ENCODE results near the gene TTC33. TPM values are rescaled to one million over a fixed set of nuclear protein-coding genes. Genes with fewer than 3 reads are reported as not detected.
"Not testable (repeated sequence)": the region's sequence is repeated elsewhere in the genome, so short reads cannot be mapped to it uniquely, and the experiment has no call there.

The TTC33 gene
- total RNA-seq, 4 donors from 2014 or later = 5.0 to 12.6 (median 7.0) TPM

DNA sequence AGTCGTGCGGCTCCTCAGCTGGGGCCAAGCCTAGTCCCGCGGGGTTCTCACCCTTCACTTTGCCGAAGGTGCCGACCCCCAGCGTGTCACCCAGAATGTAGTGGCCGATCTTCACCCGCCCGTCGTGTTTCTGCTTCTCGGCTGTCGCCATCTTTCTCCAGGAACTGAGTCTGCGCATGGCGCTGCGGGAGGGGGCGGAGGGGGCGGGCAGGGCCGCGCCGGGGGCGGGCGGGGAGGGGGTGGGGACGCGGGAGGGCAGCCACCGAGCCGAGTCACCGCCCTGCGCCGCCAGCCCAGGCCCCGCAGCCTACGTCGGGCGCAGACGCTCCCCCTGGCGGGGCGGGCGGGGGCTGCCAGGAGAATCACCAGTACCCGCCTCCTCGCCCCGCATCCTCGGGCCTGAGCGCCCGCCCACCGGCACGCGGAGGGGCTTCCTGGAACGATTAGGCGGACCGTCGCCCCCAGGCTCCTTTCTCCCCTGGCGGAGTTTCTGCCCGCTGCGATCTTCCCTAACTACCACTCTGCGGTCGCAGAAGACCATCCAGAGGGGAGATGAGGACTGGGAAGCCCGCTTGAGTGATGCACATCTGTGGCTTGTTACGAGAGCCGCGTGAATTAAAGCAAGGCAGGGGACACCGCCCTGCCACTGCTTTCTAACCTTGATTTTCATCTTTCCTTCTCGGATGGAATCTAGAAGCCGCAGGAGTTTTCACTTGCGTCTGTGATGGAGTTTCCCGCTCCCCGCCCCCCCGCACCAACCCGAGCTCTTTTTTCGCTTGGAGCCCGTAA, 42.4 kb upstream of the TTC33 start, which contains the start of gene PRKAA1:
TSS of gene PRKAA1 (minus strand) at position 363 of the 789 bp plus-strand sequence. CDS start at position 178, 185 bp downstream.
- Histone ChIP-seq H3K9me3 (no peaks in the 10 kb centered on the region), H3K27ac (peak within 1 kb of the TSS; percentile 92 to 97 (median 94)), H3K27me3 (no peaks in the 10 kb centered on the region), H3K36me3 (no peaks in the 10 kb centered on the region), H3K4me1 (peaks cover 0 to 49% (median 26%) of the 10 kb centered on the region in 3 donors), H3K4me3 (peak within 1 kb of the TSS; percentile 63 to 100 (median 94))
- peak; percentile 33 to 84 (median 66) for TF ChIP-seq CTCF (IDR thresholded peaks at IDR 0.05)
- peak in 2 of 4 donors; percentile 24 to 63 for TF ChIP-seq POLR2A (IDR thresholded peaks at IDR 0.05)
- WGBS, 2 donors = 0% methylated on average over 4 to 8 of the region's 70 CpGs
- intact Hi-C loops (cut with DNase I) = no loop called here
- DNase-seq = peak; percentile 50

DNA sequence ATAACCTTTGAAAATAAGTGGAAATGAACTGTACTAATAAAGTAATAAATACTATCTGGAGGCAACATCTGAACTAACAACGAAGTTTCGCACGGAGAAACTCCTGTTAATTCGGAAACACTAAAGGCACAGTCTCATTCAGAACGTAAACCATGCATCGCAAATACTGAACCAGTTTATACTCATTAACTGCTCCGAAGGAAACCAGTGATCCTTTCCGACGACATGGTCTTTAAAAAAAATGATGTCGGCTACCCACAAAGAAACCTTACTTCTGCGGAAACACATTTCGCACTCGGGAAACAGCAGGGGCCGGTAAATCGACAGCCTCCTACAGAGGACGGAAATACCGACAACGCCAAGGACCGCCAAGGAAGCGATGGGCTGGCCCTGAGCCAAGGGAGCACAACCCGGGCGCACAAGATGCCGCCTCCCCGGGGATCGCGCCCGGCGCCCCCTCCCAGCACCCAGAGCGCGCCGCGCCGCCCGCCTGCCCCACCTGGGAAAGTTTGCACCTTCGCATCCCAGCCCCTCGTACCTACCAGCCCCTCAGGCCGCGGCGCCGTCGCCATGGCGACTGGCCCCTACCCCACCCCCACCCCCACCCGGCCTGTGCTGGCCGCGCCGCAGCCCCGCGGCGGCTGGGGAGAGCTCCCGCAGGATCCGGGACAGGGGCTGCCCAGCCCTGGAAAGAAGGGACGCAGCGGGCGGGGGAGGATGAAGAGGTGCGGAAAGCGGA, 41.7 kb upstream of the TTC33 start:
- H3K36me3 ChIP-seq = no peaks in the 10 kb centered on the region

GRCh38 chr5:40796487-40796889, 40.7 kb upstream of the TTC33 start:
- H3K9me3 ChIP-seq = no peaks in the 10 kb centered on the region
- H3K36me3 ChIP-seq = no peaks in the 10 kb centered on the region
- H3K27me3 ChIP-seq = no peaks in the 10 kb centered on the region
- DNase-seq = no peak
- 7 to 12% methylated on average over 3 of the region's 3 CpGs for WGBS, 2 donors
- peak overlapping the region; percentile 63 to 100 (median 94) for H3K4me3 ChIP-seq
- intact Hi-C loops (cut with DNase I) = no loop called here
- H3K4me1 ChIP-seq = peaks cover 0 to 66% (median 30%) of the 10 kb centered on the region in 3 donors
- TF ChIP-seq CTCF (IDR thresholded peaks at IDR 0.05) = no peak
- no peak for TF ChIP-seq POLR2A (IDR thresholded peaks at IDR 0.05)
- peak overlapping the region in 3 of 4 donors; percentile 37 to 97 (median 92) for H3K27ac ChIP-seq

More for the DNA sequence above, 41.7 kb upstream of the TTC33 start:
- peak overlapping the region; percentile 92 to 97 (median 94) for H3K27ac ChIP-seq
- intact Hi-C loops (cut with DNase I) = no loop called here
- TF ChIP-seq POLR2A (IDR thresholded peaks at IDR 0.05) (no peak), CTCF (IDR thresholded peaks at IDR 0.05) (no peak)
- H3K4me1 ChIP-seq = peaks cover 0 to 56% (median 26%) of the 10 kb centered on the region in 3 donors
- WGBS, 2 donors = 0 to 3% methylated on average over 15 to 24 of the region's 56 CpGs
- no peak for DNase-seq
- peak overlapping the region; percentile 63 to 100 (median 94) for H3K4me3 ChIP-seq
- H3K9me3 ChIP-seq = no peaks in the 10 kb centered on the region
- H3K27me3 ChIP-seq = no peaks in the 10 kb centered on the region

DNA sequence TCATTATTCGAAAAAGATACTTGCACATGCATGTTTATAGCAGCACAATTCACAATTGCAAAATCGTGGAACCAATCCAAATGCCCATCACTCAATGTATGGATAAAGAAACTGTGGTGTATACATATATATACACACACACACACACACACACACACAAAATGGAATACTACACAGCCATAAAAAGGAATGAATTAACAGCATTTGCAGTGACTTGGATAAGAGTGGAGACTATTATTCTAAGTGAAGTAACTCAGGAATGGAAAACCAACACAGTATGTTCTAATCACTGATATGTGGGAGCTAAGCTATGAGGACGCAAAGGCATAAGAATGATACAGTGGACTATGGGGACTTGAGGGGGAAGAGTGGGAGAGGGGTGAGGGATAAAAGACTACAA, 39.1 kb upstream of the TTC33 start:
- peaks cover 0 to 75% (median 37%) of the 10 kb centered on the region in 3 donors for H3K4me1 ChIP-seq
- WGBS, 2 donors = 49 to 79% methylated on average over 3 of the region's 3 CpGs
- H3K36me3 ChIP-seq; DNase-seq; H3K27me3 ChIP-seq; H3K9me3 ChIP-seq; H3K4me3 ChIP-seq; intact Hi-C loops (cut with DNase I); H3K27ac ChIP-seq: not testable (repeated sequence)

DNA sequence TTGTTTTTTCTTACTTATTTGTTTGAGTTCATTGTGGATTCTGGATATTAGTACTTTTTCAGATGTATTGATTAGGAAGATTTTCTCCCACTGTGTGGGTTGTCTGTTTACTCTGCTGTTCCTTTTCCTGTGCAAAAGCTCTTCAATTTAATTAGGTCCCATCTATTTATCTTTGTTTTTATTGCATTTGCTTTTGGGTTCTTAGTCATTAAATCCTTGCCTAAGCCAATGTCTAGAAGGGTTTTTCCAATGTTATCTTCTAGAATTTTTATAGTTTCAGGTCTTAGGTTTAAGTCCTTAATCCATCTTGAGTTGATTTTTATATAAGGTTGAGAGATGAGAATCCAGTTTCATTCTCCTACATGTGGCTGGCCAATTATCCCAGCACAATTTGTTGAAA, 38.6 kb upstream of the TTC33 start:
- peaks cover 0 to 71% (median 31%) of the 10 kb centered on the region in 3 donors for H3K4me1 ChIP-seq
- H3K27me3 ChIP-seq; H3K27ac ChIP-seq; H3K9me3 ChIP-seq; H3K4me3 ChIP-seq; DNase-seq; H3K36me3 ChIP-seq; intact Hi-C loops (cut with DNase I): not testable (repeated sequence)

GRCh38 chr5:40792691-40793090, 36.9 kb upstream of the TTC33 start:
- DNase-seq; H3K27ac ChIP-seq; H3K27me3 ChIP-seq; H3K4me3 ChIP-seq; H3K36me3 ChIP-seq; intact Hi-C loops (cut with DNase I); H3K9me3 ChIP-seq: not testable (repeated sequence)
- WGBS, 2 donors = 90 to 93% methylated on average over 9 to 10 of the region's 10 CpGs
- peaks cover 0 to 59% (median 27%) of the 10 kb centered on the region in 3 donors for H3K4me1 ChIP-seq
